ENCODE measurements around the gene VEGFB.

DNA sequence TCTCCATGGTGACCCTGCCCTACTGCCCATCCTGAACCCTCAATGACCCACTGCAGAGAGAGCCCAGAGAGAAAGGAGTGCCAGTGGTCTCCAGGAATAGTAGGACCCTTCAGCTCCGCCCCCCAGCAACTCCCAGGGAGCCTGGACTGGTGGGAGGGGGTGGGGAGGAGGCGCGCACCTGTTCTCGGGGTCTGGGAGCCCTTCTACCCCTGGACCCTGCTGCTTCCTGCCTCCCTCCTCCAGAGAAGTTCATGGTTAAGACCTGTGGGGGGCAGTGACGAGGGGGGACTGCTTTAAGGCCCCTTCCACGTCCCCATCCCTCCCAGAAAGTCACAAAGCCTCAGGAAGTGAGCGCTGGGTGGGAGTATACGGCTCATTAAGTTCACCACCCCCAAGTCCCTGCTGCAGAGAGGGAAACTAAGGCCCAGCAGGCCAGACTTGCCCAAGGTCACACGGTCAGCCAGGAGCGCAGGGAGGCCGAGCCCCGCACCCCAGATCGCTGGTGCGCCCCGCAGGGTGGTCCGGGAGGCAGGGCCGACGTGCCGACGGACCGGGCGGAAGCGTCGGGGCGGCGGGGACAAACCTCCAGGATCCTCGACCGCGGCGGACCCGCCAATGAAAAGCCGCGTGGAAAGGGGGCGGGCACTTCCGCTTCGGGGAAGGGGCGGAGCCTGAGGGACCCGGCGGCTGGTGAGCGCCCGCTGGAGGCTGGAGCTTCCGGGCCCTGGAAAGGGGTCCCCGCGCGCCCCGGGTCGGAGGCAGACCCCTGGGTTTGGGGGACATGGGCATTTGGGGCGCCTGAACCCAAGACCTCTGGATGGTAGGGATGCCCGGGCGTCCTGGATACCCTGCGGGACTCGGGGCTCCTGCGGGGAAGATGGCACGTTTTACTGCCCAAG lies 8.5 kb upstream of the VEGFB start, which contains the start of the genes NUDT22 and TRPT1:
- TF ChIP-seq, protein P1, sequence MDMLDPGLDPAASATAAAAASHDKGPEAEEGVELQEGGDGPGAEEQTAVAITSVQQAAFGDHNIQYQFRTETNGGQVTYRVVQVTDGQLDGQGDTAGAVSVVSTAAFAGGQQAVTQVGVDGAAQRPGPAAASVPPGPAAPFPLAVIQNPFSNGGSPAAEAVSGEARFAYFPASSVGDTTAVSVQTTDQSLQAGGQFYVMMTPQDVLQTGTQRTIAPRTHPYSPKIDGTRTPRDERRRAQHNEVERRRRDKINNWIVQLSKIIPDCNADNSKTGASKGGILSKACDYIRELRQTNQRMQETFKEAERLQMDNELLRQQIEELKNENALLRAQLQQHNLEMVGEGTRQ (IDR thresholded peaks at IDR 0.05; ENCODE audit: low read depth, low read length) = no peak
- no peak for TF ChIP-seq CEBPB (IDR thresholded peaks at IDR 0.05; ENCODE audit: low read depth, low read length)
- TF ChIP-seq, protein P2, sequence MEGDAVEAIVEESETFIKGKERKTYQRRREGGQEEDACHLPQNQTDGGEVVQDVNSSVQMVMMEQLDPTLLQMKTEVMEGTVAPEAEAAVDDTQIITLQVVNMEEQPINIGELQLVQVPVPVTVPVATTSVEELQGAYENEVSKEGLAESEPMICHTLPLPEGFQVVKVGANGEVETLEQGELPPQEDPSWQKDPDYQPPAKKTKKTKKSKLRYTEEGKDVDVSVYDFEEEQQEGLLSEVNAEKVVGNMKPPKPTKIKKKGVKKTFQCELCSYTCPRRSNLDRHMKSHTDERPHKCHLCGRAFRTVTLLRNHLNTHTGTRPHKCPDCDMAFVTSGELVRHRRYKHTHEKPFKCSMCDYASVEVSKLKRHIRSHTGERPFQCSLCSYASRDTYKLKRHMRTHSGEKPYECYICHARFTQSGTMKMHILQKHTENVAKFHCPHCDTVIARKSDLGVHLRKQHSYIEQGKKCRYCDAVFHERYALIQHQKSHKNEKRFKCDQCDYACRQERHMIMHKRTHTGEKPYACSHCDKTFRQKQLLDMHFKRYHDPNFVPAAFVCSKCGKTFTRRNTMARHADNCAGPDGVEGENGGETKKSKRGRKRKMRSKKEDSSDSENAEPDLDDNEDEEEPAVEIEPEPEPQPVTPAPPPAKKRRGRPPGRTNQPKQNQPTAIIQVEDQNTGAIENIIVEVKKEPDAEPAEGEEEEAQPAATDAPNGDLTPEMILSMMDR (conservative IDR thresholded peaks at IDR 0.05; ENCODE audit: low read depth, low read length) = peak; percentile 12; the same call in 1 of the 2 replicates
- TF ChIP-seq POLR2A (IDR thresholded peaks at IDR 0.05; ENCODE audit: low read depth, low read length) = peak; percentile 49
- TF ChIP-seq RFX5 (IDR thresholded peaks at IDR 0.05; ENCODE audit: low read depth, low read length) = no peak
- no peak for TF ChIP-seq MAFK (IDR thresholded peaks at IDR 0.05; ENCODE audit: low read depth, low read length)
- no peak for TF ChIP-seq RCOR1 (IDR thresholded peaks at IDR 0.05; ENCODE audit: insufficient replicate concordance, low read length)
- TF ChIP-seq RAD21 (IDR thresholded peaks at IDR 0.05; ENCODE audit: low read length) = no peak
- peak; percentile 70; the same call in 1 of the 2 replicates for TF ChIP-seq MXI1 (IDR thresholded peaks at IDR 0.05; ENCODE audit: borderline replicate concordance, low read depth, low read length)
- TF ChIP-seq SMC3 (IDR thresholded peaks at IDR 0.05; ENCODE audit: low read depth, low read length) = no peak
- TF ChIP-seq CHD1 (IDR thresholded peaks at IDR 0.05; ENCODE audit: low read depth, low read length) = no peak
- TF ChIP-seq BHLHE40 (IDR thresholded peaks at IDR 0.05; ENCODE audit: low read depth, low read length) = 0 out of 2 replicates have a peak, but pooled peaks have one; percentile 21
